DMS153 (cell line): Measurements from ENCODE around the gene HM13.
"Not testable (repeated sequence)": the region's sequence is repeated elsewhere in the genome, so short reads cannot be mapped to it uniquely, and the experiment has no call there.

Source experiments
- DNase-seq: peaks from one replicate; lab custom pipeline; 2025; lab: John Stamatoyannopoulos, UW

Gene HM13

GRCh38 chr20:31567380-31567720, 53.1 kb downstream of the HM13 start:
- no peak for DNase-seq

GRCh38 chr20:31568041-31568731, 53.9 kb downstream of the HM13 start:
- DNase-seq: no peak

GRCh38 chr20:31568773-31569162, 54.5 kb downstream of the HM13 start:
- no peak for DNase-seq

GRCh38 chr20:31569163-31570020, 55.1 kb downstream of the HM13 start:
- DNase-seq: no peak

GRCh38 chr20:31570021-31570463, 55.8 kb downstream of the HM13 start:
- no peak for DNase-seq

GRCh38 chr20:31570735-31571617, 56.7 kb downstream of the HM13 start:
- no peak for DNase-seq

GRCh38 chr20:31572042-31572700, 57.9 kb downstream of the HM13 start:
- DNase-seq: no peak

GRCh38 chr20:31572701-31573554, 58.7 kb downstream of the HM13 start:
- peak; percentile 99 for DNase-seq

GRCh38 chr20:31573555-31574321, 59.5 kb downstream of the HM13 start:
- DNase-seq: peak; percentile 97

GRCh38 chr20:31574986-31575385, 60.7 kb downstream of the HM13 start:
- DNase-seq: not testable (repeated sequence)

- DNase-seq: no peak
These were observed 62.5 kb downstream of the HM13 start for GRCh38 chr20:31576751-31577150.

GRCh38 chr20:31577194-31577593, 63.0 kb downstream of the HM13 start:
- DNase-seq: no peak

GRCh38 chr20:31578448-31579138, 64.4 kb downstream of the HM13 start:
- DNase-seq: no peak

- no peak for DNase-seq
These were observed 65.0 kb downstream of the HM13 start for GRCh38 chr20:31579245-31579644.

GRCh38 chr20:31579941-31580651, 65.9 kb downstream of the HM13 start:
- DNase-seq: not testable (repeated sequence)

GRCh38 chr20:31580706-31581105, 66.5 kb downstream of the HM13 start:
- DNase-seq: no peak

- DNase-seq: no peak
These were observed 67.1 kb downstream of the HM13 start for GRCh38 chr20:31581391-31581790.

GRCh38 chr20:31587545-31588389, 73.5 kb downstream of the HM13 start:
- no peak for DNase-seq
